ENCODE data around the gene ME3.

Gene ME3

GRCh38 chr11:86483940-86484794, 188.2 kb downstream of the ME3 start:
- DNase-seq = no peak

GRCh38 chr11:86483610-86483939, 188.8 kb downstream of the ME3 start:
- no peak for DNase-seq

GRCh38 chr11:86482692-86483091, 189.7 kb downstream of the ME3 start:
- no peak for DNase-seq

GRCh38 chr11:86481399-86481798, 191.0 kb downstream of the ME3 start:
- DNase-seq = peak; percentile 3 to 43 (median 33)

- DNase-seq = no peak
These were observed 194.1 kb downstream of the ME3 start for GRCh38 chr11:86478348-86478747.

GRCh38 chr11:86477495-86478155, 194.8 kb downstream of the ME3 start:
- no peak for DNase-seq

GRCh38 chr11:86476109-86476861, 196.1 kb downstream of the ME3 start:
- no peak for DNase-seq

GRCh38 chr11:86475027-86475426, 197.4 kb downstream of the ME3 start:
- DNase-seq = no peak

GRCh38 chr11:86473991-86474833, 198.2 kb downstream of the ME3 start:
- no peak for DNase-seq

- no peak for DNase-seq
These were observed 202.7 kb downstream of the ME3 start for GRCh38 chr11:86469491-86470388.

GRCh38 chr11:86468169-86468568, 204.2 kb downstream of the ME3 start:
- DNase-seq = no peak

GRCh38 chr11:86464509-86465221, 207.8 kb downstream of the ME3 start:
- DNase-seq = no peak

- no peak for DNase-seq
These were observed 208.5 kb downstream of the ME3 start for GRCh38 chr11:86463955-86464354.

- DNase-seq = no peak
These were observed 209.3 kb downstream of the ME3 start for GRCh38 chr11:86463120-86463519.

- DNase-seq = no peak
These were observed 210.5 kb downstream of the ME3 start for GRCh38 chr11:86461892-86462291.

GRCh38 chr11:86460461-86461385, 211.7 kb downstream of the ME3 start:
- DNase-seq = no peak

- no peak for DNase-seq
These were observed 212.5 kb downstream of the ME3 start for GRCh38 chr11:86459682-86460460.

GRCh38 chr11:86459002-86459385, 213.4 kb downstream of the ME3 start:
- no peak for DNase-seq
